ENCODE measurements around the gene AP3D1. TPM values are rescaled to one million over a fixed set of nuclear protein-coding genes. Genes with fewer than 3 reads are reported as not detected.

The AP3D1 gene
- total RNA-seq, 2 experiments from 2014 or later: 73.7 to 74.1 TPM

- Mint-ChIP-seq H3K4me3 (no peak overlapping the region), H3K9me3 (no peaks in the 10 kb centered on the region), H3K36me3 (ENCODE audit: low read depth) (peaks cover 35% of the 10 kb centered on the region), H3K27ac (no peak overlapping the region), H3K27me3 (no peaks in the 10 kb centered on the region), H3K4me1 (ENCODE audit: low read depth) (peaks cover 8% of the 10 kb centered on the region)
- no peak for TF ChIP-seq CTCF (IDR thresholded peaks at IDR 0.05)
- DNase-seq (no peak), ATAC-seq (no peak)
- intact Hi-C loops (cut with micrococcal nuclease): no loop called here
- ChIA-PET CTCF (no interaction called here), POLR2A (no interaction called here)
Observed at GRCh38 chr19:2117215-2117960, 34.0 kb downstream of the AP3D1 start.

GRCh38 chr19:2116507-2116906 is 34.9 kb downstream of the AP3D1 start:
- no peak for TF ChIP-seq CTCF (IDR thresholded peaks at IDR 0.05)
- ChIA-PET CTCF (no interaction called here), POLR2A (interaction anchor here (0.6 kb wide), 1 partner anchor 472 kb away, joined by 3 read pairs; no protein-coding TSS in a partner anchor)
- Mint-ChIP-seq H3K4me1 (ENCODE audit: low read depth) (peaks cover 12% of the 10 kb centered on the region), H3K36me3 (ENCODE audit: low read depth) (peaks cover 38% of the 10 kb centered on the region), H3K4me3 (no peak overlapping the region), H3K27me3 (no peaks in the 10 kb centered on the region), H3K9me3 (no peaks in the 10 kb centered on the region), H3K27ac (no peak overlapping the region)
- no peak for ATAC-seq
- intact Hi-C loops (cut with micrococcal nuclease): no loop called here
- no peak for DNase-seq

GRCh38 chr19:2115911-2116426 is 35.4 kb downstream of the AP3D1 start:
- TF ChIP-seq CTCF (IDR thresholded peaks at IDR 0.05): no peak
- POLR2A ChIA-PET: interaction anchor here (0.6 kb wide), 1 partner anchor 471 kb away, joined by 3 read pairs; no protein-coding TSS in a partner anchor
- H3K4me1 Mint-ChIP-seq (ENCODE audit: low read depth): peaks cover 12% of the 10 kb centered on the region
- H3K36me3 Mint-ChIP-seq (ENCODE audit: low read depth): peaks cover 34% of the 10 kb centered on the region
- DNase-seq (no peak), ATAC-seq (no peak)
- H3K4me3 Mint-ChIP-seq: no peak overlapping the region
- H3K27ac Mint-ChIP-seq: no peak overlapping the region
- no peaks in the 10 kb centered on the region for H3K27me3 Mint-ChIP-seq
- CTCF ChIA-PET: no interaction called here
- intact Hi-C loops (cut with micrococcal nuclease): no loop called here
- H3K9me3 Mint-ChIP-seq: no peaks in the 10 kb centered on the region

GRCh38 chr19:2115324-2115723 is 36.0 kb downstream of the AP3D1 start:
- DNase-seq (no peak), ATAC-seq (no peak)
- no peaks in the 10 kb centered on the region for H3K9me3 Mint-ChIP-seq
- no peak for TF ChIP-seq CTCF (IDR thresholded peaks at IDR 0.05)
- H3K27ac Mint-ChIP-seq: no peak overlapping the region
- peaks cover 33% of the 10 kb centered on the region for H3K36me3 Mint-ChIP-seq (ENCODE audit: low read depth)
- intact Hi-C loops (cut with micrococcal nuclease): no loop called here
- ChIA-PET CTCF (no interaction called here), POLR2A (no interaction called here)
- no peaks in the 10 kb centered on the region for H3K27me3 Mint-ChIP-seq
- no peak overlapping the region for H3K4me3 Mint-ChIP-seq
- H3K4me1 Mint-ChIP-seq (ENCODE audit: low read depth): peaks cover 12% of the 10 kb centered on the region

- no peaks in the 10 kb centered on the region for H3K9me3 Mint-ChIP-seq
- CTCF ChIA-PET: no interaction called here
Observed at GRCh38 chr19:2114821-2115220, 36.5 kb downstream of the AP3D1 start.

More at GRCh38 chr19:2114821-2115220, 36.5 kb downstream of the AP3D1 start:
- POLR2A ChIA-PET: no interaction called here
- Mint-ChIP-seq H3K4me1 (ENCODE audit: low read depth) (peaks cover 12% of the 10 kb centered on the region), H3K36me3 (ENCODE audit: low read depth) (peaks cover 33% of the 10 kb centered on the region), H3K4me3 (no peak overlapping the region), H3K27me3 (no peaks in the 10 kb centered on the region), H3K27ac (no peak overlapping the region)
- DNase-seq (no peak), ATAC-seq (no peak)
- intact Hi-C loops (cut with micrococcal nuclease): no loop called here
- TF ChIP-seq CTCF (IDR thresholded peaks at IDR 0.05): no peak

Measured in activated CD8-positive, alpha-beta T cell treated with anti-CD3 and anti-CD28 coated beads for 36 hours (primary cell).